Activated CD8-positive, alpha-beta memory T cell treated with anti-CD3 and anti-CD28 coated beads for 1 hour (primary cell): Measurements from ENCODE around the gene MDFI.
"Not testable (repeated sequence)": the region's sequence is repeated elsewhere in the genome, so short reads cannot be mapped to it uniquely, and the experiment has no call there.

Experiments used
- DNase-seq, 2 donors: peaks; one replicate each; pipeline ENCODE4 v3.0.0-alpha.2; 2020; ENCODE audit warnings: low read depth in 1 of 2; ENCODE audit errors: extremely low read depth in 1 of 2

Gene MDFI

DNA sequence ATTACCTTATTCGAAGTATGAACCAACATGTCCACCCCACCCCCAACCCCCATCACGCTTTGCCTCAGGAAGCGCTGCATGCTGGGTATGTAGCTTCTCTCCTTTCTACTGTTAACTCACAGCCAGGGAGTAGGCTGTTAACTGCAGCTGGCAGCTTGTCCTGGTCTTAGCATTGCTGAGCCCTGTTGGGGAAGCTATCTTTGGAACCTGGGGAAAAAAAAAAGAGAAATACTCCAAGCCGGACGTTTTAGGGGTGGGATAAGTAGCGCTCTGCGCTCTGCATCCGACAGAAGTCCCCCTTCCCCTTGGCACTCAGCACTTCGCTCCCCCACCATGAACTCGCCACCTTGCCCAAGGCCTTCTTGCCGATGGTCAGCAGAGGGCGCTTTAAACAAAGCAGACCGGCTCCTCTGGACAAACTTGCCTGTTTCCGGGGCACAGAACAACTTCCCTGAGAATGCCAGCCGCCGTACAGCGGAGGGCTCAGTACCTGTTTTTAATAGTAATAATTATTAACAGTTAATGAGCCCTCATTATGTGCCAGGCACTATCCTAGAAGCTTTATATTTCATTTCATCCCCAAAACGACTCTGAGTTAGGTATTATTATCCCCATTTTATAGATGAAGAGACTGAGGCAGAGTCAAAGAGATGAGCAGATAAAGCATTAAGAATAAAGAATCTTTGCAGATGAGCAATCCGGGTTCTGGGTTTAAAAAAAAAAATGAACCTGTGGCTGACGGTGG, 35.2 kb upstream of the MDFI start:
- peak; percentile 32 to 51 for DNase-seq

DNA sequence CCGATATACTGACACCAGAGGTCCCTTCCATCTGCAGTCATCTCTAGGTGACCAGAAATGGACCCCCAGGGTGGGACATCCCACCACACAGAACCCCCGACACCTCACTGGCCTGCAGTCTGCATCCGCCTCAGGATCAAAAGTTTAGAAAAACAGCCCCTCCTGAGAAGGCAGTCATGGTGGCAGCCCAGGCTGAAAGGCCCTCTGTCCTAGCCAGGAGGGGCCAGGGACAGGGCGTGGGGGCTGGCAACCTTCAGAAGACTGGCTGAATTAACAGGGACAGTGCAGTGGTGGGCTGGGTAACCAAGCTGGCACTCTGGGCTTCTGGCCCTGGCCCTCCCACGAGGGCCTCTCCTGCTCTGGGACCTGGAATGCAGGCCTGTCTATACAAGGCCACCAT, 34.3 kb upstream of the MDFI start:
- no peak for DNase-seq

DNA sequence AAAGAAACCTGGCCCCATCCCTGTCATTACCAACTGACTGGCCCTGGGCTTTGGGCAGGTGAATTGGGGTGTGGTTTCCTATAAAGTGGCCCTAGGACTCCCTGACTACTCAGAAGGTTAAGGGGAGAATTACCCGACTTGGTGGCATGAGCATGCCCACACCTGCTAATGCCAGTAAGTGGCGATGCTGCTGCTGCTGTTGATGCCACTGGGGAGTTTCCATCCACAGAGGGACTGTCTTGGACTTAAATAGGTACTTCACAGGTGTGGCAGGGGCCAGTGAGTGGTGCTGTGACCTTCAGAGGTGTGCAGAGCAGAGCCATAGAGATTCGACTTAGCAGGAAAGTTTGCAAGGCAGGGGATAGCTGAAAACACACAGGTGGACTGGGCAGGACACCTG, 32.6 kb upstream of the MDFI start:
- DNase-seq = no peak

DNA sequence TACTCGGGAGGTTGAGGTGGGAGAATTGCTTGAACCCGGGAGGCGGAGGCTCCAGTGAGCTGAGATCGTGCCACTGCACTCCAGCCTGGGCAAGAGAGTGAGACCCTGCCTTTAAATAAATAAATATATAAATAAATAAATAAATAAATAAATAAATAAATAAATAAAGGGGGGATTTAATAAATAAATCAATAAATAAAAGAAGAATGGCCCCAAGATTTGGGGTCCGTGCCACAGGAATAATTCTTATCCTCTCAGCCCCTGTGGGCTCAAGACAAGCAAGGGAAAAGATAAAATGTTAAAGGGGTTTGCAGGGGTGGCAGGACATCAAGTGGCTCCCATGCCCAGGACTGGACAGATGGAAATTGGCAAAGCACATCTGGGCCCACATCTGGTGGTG, 31.2 kb upstream of the MDFI start:
- no peak for DNase-seq

DNA sequence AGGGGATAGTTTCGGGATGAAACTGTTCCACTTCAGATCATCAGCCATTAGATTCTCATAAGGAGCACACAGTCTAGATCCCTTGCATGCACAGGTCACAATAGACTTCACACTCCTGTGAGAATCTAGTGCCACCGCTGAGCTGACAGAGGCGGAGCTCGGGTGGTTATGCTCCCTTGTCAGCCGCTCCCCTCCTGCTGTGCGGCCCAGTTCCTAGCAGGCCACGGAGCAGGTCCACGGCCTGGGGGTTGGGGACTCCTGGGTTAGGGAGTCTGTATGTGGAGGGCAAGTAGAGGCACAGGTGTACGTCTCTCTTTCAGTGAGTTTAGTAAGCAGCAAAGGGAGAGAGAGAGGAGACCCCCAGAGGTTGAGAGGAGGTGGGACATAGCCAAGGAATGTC, 30.5 kb upstream of the MDFI start:
- DNase-seq = no peak

DNA sequence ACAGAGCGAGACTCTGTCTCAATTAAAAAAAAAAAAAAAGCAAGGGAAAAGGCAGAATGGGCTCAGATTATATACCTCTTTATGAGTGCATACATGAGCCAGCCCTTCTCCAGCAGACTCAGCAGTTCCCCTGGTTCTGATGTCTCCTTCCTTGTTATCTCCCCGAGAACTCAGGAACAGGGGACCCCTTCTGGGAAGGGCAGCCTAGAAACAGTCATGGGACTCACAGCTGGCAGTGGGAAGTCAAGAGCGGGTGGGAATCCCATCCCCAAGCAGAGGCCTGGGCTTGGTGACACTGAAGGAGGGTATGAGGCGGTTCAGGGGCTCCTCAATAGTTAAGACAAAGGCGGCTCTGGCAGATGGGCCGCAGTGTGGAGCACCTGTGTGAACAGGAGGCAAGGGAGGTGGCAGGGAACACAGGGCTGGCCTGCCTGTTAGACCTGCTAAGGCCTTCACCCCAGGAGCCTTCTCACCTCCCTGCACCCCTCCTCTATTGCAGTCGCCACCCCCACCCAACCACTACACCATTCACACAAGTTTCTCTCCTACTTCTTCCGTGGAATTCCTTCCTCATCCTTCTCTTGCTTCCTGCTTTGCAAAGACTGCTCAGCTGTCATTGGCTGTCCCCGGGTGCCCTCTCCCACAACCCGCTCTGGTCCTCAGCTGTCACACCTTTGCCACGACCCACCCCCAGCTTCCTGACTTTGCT, 29.7 kb upstream of the MDFI start:
- DNase-seq = no peak

DNA sequence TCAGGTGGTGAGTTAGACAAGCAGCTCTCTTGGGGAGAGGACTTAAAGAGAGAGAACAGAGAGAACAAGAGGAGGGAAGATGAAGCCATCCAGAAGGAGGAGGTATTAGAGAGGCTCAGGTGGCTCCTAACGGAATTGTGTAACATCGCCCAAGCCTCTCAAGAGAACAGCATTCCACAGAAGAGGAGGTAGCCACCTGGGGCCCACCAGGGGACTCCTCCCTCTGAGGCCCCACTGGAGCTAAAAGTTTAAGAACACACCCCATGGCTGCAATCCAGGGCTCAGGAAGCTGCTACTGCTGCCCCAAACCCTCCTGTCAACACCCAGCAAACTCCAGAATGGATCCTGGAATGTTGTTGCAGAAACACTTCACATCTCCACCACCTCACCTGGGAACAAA, 23.6 kb upstream of the MDFI start:
- DNase-seq = no peak

DNA sequence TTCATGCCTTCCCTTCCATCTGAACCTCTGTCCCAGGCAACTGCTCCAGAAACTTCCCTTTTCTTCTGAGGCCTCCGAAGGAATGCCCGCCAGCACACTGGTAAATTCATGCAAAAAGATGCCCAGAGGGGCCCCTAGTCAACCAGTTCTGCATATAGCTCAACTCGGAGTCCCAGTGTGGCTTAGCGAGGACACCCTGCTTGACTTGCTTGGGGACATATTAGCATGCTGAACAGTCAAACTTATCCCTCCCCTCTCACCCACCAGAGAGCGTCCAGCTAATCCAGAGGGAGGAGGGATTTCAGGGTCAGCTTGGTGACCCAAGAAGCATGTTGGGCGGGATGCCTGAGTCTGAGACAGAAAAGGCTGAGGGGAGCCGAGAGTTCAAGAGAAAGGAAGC, 23.0 kb upstream of the MDFI start:
- DNase-seq = no peak

DNA sequence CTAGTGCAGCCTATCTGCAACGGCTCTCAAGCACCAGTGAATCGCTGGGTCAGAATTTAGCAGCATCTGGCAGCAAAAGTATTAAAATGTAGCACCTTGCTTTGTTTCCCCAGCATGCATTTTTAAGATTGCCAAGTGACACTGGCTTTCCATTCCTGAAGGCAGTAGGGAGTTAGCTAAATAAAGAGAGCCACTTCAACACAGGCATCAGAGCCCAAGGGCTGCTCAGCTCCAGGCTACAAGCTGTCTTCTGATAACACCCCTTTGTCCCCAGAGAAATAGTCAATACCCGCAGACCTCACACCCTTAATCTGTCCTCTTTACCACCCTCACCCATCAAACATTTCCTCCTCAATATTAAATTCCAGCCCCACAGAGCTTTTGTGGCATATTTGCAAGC, 19.7 kb upstream of the MDFI start:
- DNase-seq = no peak

DNA sequence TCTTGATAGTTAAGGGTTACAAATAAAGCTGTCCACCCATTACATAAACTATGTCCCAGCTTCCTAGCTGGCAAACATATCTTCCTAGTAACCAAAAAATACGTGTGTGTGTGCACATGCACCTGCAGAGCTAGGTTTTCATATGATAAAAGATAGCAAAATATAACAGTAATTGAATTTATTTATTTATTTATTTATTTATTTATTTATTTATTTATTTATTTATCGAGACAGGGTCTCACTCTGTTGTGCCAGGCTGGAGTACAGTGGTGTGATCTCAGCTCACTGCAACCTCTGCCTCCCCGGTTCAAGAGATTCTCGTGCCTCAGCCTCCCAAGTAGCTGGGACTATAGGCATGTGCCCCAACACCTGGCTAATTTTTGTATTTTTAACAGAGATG, 19.1 kb upstream of the MDFI start:
- DNase-seq = not testable (repeated sequence)

DNA sequence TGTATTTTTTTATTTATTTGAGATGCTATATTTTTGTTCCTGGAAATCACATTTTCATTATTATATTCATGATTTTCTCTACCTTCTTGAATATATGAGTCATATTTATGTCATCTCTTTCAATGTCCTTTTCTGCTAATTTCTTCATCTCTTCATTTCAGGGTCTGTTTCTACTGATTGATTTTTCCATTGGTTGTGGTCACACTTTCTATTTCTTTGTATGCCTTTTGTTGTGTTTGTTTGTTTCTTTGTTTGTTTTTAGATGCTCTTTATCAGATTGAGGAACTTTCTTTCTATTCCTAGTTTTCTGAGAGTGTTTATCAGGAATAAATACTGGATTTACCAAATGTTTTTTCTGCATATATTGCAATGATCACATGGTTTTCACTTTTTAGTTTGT, 16.9 kb upstream of the MDFI start:
- DNase-seq = no peak

DNA sequence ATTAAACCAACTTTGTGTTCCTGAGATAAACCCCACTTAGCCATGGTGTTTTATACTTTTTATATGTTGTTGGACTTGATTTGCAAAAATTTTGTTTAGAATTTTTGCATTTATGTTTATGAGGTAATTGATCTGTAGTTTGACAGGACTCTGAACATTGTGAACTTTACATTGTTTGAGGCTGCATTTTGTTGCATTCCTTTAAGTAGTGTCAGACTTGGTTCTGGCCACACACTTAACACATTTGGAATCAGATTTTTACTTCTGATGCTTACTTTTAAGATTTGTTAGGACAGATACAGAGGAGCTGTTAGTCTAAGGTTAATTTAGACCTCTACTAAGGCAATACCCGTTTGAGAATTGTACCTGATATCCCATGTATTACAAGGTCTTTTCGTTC, 16.5 kb upstream of the MDFI start:
- DNase-seq = no peak

DNA sequence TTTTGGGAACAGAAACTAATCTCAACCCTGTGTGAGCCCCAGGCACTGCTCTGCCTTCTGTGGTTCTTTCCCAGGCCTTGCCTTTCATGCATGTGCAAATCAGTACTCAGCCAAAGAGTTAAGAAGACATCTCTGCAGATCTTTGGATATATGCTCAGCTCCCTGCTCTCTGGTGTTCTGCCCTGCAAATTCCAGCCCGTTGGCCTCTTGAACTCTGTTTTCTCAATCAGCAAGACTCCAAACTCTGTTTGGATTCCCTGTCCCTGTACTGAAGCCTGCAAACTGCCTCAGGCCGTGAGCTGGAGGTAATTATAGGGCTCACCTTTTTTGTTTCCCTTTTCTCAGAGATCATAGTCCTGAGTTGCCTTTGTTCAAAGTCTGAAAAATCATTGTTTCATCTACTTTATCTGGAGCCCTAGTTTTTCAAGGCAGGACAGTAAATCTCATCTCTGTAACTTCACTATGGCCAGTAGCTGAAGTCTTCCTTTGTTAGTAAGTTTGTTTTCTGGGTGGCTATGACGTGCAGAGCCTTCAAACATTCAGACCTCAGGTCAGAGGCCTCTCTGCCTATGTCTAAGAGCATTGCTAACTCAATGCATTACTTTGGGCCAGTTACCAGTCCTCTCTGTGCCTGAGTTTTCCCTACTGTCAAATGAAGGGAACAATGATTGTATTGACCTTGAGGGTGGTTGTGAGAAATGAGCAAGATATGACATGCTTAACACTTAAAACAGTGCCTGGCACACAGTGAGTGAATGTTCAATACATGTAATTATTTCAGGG, 15.9 kb upstream of the MDFI start:
- no peak for DNase-seq

DNA sequence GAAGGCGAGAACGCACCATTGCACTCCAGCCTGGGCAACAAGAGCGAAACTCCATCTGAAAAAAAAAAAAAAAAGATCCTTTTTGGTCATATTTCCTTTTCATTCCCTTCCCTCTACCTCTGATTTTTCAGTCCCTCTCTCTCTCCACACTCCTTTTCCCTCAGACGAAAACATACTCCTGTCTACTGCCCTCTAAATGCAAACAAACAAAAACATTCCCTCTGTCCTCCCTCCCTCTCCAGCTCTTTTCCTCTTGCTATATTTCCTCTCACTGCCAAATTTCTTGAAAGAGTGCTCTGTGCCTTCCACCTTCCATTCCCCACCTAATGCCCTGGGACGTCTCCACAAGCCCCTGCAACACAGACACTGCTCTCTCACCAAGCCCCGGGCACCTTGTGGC, 14.9 kb upstream of the MDFI start:
- no peak for DNase-seq

DNA sequence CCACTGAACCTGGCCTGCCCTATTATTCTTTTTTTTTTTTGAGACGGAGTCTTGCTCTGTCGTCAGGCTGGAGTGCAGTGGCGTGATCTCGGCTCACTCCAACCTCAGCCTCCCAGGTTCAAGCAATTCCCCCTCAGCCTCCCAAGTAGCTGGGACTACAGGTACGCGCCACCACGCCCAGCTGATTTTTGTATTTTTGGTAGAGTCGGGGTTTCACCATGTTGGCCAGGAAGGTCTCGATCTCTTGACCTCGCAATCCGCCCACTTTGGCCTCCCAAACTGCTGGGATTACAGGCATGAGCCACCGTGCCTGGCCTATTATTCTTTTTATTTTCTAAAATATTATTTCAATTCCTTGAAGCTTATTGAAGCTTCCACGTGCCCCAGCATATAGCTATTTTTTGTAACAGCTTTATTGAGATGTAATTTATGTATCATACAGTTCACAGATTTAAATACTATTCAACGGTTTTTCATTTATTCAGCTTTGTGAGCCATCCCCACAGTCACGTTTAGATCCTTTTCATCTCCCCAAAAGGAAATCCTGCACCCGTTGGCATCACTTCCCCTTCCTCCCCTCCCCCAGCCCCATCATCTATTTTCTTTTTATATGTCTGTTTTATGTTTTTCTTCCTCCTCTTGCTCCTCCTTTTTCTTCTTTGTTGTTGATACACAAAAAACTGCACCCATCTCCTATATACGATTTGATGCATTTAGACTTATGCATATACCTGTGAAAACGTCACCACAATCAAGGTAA, 13.5 kb upstream of the MDFI start:
- no peak for DNase-seq

DNA sequence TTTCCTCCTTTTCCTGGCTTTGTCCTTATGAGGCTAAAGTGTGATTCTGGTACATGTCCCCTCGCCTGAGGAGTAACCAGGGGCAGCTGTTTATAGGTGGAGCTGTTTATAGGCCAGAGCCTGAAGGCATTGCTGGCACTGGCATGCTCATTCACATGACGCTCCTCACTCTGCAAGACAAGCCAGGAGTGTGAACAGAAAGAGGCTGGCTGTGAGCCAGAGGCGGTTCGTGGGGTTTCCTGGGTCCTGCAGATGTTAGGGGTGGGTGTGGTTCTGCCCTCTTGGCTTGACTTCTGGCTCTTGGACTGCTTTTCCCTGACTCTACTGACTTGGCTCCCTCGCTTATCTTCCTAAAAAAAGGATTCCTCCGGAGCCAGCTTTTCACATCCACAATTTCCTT, 12.8 kb upstream of the MDFI start:
- DNase-seq = no peak

DNA sequence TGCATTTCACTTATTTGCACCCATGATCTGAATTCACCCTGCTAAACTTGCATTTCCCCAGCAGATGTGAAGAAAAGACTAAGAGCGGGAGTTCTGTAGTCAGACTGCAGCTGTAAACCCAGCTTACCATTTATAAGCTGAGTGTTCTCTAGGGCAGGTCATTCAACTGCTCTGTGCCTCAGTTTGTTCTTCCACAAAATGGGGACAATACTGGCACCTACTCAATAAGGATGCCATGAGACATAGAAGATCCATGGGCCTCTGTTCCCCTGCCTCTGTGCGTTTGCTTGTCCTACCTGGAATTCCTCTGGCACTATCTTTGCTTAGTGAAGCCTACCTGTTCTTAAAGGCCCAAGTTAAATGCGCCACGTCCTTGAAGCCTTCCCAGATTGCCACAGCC, 12.2 kb upstream of the MDFI start:
- DNase-seq = no peak

DNA sequence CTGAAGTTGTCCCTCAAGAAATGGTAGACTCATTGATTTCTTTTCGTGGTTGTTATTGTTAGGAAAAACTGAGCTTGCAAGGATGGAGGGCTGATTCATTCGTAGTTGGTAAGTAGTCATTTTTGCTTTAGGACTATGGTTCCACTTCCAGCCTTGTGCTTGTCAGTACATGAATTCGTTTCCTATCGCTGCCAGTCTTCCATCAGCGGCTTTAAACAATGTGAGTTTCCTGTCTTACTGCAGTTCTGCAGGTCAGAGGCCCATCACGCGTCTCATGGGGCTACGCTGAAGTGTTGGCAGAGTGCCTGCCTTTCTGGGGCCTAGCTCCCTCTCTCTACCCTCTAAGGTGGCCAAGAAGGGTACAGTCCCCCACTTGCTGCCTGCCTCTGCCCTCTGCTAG, 11.4 kb upstream of the MDFI start:
- no peak for DNase-seq

DNA sequence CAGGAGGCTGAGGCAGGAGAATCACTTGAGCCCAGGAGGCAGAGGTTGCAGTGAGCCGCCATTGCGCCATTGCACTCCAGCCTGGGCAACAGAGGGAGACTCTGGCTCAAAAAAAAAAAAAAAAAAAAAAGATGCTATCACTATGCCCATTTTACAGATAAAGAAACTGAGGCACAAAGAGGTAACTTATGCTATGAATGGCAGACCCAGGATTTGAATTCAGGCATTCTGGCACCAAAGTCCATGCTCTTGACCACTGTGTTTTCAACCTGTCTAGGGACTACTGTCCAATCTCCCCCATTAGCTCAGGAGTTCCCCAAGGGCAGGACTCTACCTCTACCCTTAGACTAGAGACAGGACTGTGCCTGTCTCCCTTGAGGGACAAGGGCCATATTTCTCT, 9.1 kb upstream of the MDFI start:
- DNase-seq = no peak

DNA sequence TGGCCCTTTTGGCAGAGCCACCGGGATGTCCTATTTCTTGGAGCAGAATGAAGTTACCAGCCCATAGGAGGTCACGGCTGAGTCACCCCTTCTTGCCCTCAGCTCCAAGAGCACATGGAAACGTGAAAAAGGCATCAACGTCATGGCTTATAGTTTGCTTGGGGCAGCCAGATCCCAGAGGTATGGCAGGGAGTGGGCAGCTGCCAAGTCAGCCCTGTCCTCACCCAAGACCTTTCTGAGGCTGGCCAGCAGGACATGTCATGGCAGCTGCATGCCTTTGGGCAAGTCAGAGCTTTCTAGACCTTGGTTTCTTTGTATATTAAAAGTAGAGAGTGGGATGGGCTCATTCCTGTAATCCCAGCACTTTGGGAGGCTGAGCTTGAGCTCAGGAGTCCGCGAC, 8.2 kb upstream of the MDFI start:
- DNase-seq = no peak

DNA sequence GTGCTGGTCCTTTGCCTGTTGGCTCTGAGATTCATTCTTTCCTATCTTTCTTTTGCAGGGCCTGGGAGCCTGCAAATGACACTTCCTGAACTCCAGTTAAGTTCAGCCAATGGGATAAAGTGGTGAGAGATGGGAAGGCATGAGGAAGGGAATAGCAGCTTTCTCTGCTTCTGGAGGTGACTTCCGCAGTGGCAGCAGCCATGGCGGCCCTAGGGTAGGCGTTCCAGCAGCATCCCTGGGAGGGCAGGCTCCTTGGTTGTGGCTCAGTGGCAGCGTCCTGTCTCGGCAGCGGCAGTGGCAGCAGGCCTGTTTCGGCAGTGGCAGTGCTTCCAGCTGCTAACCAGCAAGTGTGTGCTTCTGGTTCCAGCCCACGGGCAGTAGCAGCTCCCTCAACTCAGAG, 7.3 kb upstream of the MDFI start:
- DNase-seq = no peak
